ENCODE data around the gene TIGD3. TPM values are rescaled to one million over a fixed set of nuclear protein-coding genes. Genes with fewer than 3 reads are reported as not detected.

The TIGD3 gene
- total and polyA plus RNA-seq, 2 of the 13 experiments (the other 11 are each of a cell fraction or from before 2014, with no cell fraction given), result 0.49 to 4.9 TPM

DNA sequence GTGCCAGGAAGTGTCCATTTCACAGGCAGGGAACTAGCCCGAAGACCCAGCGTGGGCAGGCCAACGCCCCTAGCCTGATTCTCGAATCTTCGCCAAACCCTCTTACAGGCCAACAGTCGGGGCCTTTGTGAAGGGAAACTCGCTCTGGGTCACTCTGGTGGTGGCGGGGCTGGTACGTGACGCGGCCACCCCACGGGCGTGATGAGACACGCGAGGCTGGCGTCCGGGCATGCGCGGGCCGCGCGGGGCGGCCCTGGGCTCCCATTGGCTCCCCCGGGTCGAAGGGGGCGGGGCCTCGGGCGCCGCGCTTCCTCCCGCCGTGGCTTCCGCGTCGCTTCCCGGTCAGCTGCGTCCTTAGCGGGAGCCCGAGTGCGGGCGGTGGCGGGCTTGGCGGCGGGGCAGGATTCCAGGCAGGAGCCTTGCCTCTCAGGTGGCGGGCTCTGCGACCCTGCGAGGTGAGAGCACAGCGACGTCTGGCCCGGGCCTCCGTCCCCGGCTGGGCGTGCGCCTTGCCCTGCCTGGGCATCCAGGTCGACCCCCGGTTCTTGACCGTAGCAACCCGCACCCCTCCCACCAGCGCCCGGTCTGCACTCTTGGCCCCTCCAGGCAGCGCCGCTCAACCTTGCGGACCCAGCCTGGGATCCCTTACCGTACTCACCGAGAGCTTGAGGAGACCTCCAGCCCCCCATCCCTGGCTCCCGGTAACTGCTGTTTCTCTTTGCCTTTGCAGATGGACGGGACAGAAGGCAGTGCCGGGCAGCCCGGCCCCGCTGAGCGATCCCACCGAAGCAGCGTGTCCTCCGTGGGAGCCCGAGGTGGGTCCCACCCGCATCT, 32.0 kb downstream of the TIGD3 start, which contains the start of gene FRMD8 (continued):
- no peak for TF ChIP-seq HMG20A (CRISPR knock-in tag; IDR thresholded peaks at IDR 0.05; ENCODE audit: borderline replicate concordance)
- no peak for TF ChIP-seq ZFP62 (CRISPR knock-in tag; IDR thresholded peaks at IDR 0.05)
- TF ChIP-seq ZNF704 (CRISPR knock-in tag; IDR thresholded peaks at IDR 0.05; ENCODE audit: borderline replicate concordance), result peak; percentile 52; the same call in 1 of the 2 replicates
- TF ChIP-seq MEIS1 (CRISPR knock-in tag; IDR thresholded peaks at IDR 0.05; ENCODE audit: borderline replicate concordance), result peak; percentile 54; the same call in 1 of the 2 replicates
- TF ChIP-seq ZNF703 (CRISPR knock-in tag; IDR thresholded peaks at IDR 0.05; ENCODE audit: borderline replicate concordance), result no peak
- no peak for TF ChIP-seq CEBPG (CRISPR knock-in tag; IDR thresholded peaks at IDR 0.05)
- TF ChIP-seq CREB3 (CRISPR knock-in tag; IDR thresholded peaks at IDR 0.05), result no peak
- TF ChIP-seq ZFY (CRISPR knock-in tag; IDR thresholded peaks at IDR 0.05), result peak; percentile 59; the same call in 1 of the 2 replicates
- no peak for TF ChIP-seq ZNF12 (CRISPR knock-in tag; IDR thresholded peaks at IDR 0.05)
- peak; percentile 87; the same call in 1 of the 2 replicates for TF ChIP-seq ZNF563 (CRISPR knock-in tag; IDR thresholded peaks at IDR 0.05)
- no peak for TF ChIP-seq MAZ (IDR thresholded peaks at IDR 0.05; ENCODE audit: borderline replicate concordance, low read depth, low read length)
- peak; percentile 73 for TF ChIP-seq MAZ (CRISPR knock-in tag; IDR thresholded peaks at IDR 0.05; ENCODE audit: low read depth)
- no peak for TF ChIP-seq ZBTB14 (CRISPR knock-in tag; IDR thresholded peaks at IDR 0.05)
- no peak for TF ChIP-seq TERF1 (CRISPR knock-in tag; IDR thresholded peaks at IDR 0.05)
- TF ChIP-seq, protein P1, sequence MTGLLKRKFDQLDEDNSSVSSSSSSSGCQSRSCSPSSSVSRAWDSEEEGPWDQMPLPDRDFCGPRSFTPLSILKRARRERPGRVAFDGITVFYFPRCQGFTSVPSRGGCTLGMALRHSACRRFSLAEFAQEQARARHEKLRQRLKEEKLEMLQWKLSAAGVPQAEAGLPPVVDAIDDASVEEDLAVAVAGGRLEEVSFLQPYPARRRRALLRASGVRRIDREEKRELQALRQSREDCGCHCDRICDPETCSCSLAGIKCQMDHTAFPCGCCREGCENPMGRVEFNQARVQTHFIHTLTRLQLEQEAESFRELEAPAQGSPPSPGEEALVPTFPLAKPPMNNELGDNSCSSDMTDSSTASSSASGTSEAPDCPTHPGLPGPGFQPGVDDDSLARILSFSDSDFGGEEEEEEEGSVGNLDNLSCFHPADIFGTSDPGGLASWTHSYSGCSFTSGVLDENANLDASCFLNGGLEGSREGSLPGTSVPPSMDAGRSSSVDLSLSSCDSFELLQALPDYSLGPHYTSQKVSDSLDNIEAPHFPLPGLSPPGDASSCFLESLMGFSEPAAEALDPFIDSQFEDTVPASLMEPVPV (CRISPR knock-in tag; IDR thresholded peaks at IDR 0.05), result peak; percentile 82; the same call in 1 of the 2 replicates
- TF ChIP-seq ZNF33A (CRISPR knock-in tag; IDR thresholded peaks at IDR 0.05; ENCODE audit: borderline replicate concordance), result no peak
- no peak for TF ChIP-seq SRSF1 (optimal IDR thresholded peaks at IDR 0.05; ENCODE audit: low read depth, low read length)
- no peak for TF ChIP-seq TCF7 (IDR thresholded peaks at IDR 0.05; ENCODE audit: low read depth)
- TF ChIP-seq, protein P2, sequence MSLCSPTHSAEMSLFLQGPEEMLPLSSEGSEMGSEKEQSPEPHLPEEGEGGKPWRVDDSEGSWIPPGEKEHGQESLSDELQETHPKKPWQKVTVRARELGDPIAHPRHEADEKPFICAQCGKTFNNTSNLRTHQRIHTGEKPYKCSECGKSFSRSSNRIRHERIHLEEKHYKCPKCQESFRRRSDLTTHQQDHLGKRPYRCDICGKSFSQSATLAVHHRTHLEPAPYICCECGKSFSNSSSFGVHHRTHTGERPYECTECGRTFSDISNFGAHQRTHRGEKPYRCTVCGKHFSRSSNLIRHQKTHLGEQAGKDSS (CRISPR knock-in tag; IDR thresholded peaks at IDR 0.05; ENCODE audit: borderline replicate concordance, low read depth), result 0 out of 2 replicates have a peak, but pooled peaks have one; percentile 53
- no peak for TF ChIP-seq HDAC6 (IDR thresholded peaks at IDR 0.05; ENCODE audit: low read depth, low read length)
- no peak; the same call in 1 of the 2 replicates for TF ChIP-seq ZNF891 (CRISPR knock-in tag; IDR thresholded peaks at IDR 0.05)
